ENCODE measurements around the gene DDX10.
"Not testable (repeated sequence)": the region's sequence is repeated elsewhere in the genome, so short reads cannot be mapped to it uniquely, and the experiment has no call there.

The DDX10 gene

DNA sequence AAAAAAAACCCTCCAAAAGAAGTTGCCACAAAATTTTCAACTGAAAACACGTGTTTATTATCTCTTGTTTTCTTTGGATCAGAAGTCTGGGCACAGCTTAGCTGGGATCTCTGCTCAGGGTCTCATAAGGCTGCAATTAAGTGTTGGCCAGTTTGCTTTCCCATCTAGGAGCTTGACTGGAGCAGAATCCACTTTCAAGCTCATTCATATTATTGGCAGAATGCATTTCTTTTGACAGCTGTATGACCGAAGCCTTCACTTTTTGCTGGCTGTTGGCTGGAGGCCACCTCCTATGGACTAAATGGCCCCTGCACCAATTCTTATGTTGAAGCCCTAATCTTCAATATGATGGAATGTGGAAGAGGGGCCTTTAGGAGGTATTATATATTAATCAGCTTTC, 139.6 kb downstream of the DDX10 start:
- H3K4me3 ChIP-seq (ENCODE audit: low read depth in 1 of 5, low read length in 5 of 5): no peak overlapping the region
- peaks cover 0 to 5% (median 0%) of the 10 kb centered on the region in 5 donors for H3K4me1 ChIP-seq (ENCODE audit: control insufficient read depth in 5 of 5, insufficient read depth in 5 of 5, low read length in 5 of 5)
- no peak overlapping the region for H3K27ac ChIP-seq (ENCODE audit: low read depth, low read length)
- no peaks in the 10 kb centered on the region for H3K36me3 ChIP-seq (ENCODE audit: control insufficient read depth in 5 of 5, insufficient read depth in 5 of 5, low read length in 5 of 5)
- H3K9me3 ChIP-seq (ENCODE audit: control insufficient read depth in 5 of 5, low read length in 5 of 5): no peaks in the 10 kb centered on the region
- H3K9ac ChIP-seq (ENCODE audit: low read length in 5 of 5): no peak overlapping the region
- no peaks in the 10 kb centered on the region for H3K27me3 ChIP-seq (ENCODE audit: control insufficient read depth in 5 of 5, insufficient read depth in 4 of 5, low read length in 5 of 5)

- no peaks in the 10 kb centered on the region for H3K36me3 ChIP-seq (ENCODE audit: control insufficient read depth in 5 of 5, insufficient read depth in 5 of 5, low read length in 5 of 5)
- H3K4me3 ChIP-seq (ENCODE audit: low read depth in 1 of 5, low read length in 5 of 5): no peak overlapping the region
- H3K4me1 ChIP-seq (ENCODE audit: control insufficient read depth in 5 of 5, insufficient read depth in 5 of 5, low read length in 5 of 5): peaks cover 0 to 5% (median 0%) of the 10 kb centered on the region in 5 donors
- no peak overlapping the region for H3K27ac ChIP-seq (ENCODE audit: low read depth, low read length)
- no peak overlapping the region for H3K9ac ChIP-seq (ENCODE audit: low read length in 5 of 5)
- no peaks in the 10 kb centered on the region for H3K9me3 ChIP-seq (ENCODE audit: control insufficient read depth in 5 of 5, low read length in 5 of 5)
- H3K27me3 ChIP-seq (ENCODE audit: control insufficient read depth in 5 of 5, insufficient read depth in 4 of 5, low read length in 5 of 5): no peaks in the 10 kb centered on the region
Measured at GRCh38 chr11:108805030-108805429, 140.2 kb downstream of the DDX10 start.

- H3K9ac ChIP-seq (ENCODE audit: low read length in 5 of 5): no peak overlapping the region
- H3K27ac ChIP-seq (ENCODE audit: low read depth, low read length): no peak overlapping the region
- H3K4me1 ChIP-seq (ENCODE audit: control insufficient read depth in 5 of 5, insufficient read depth in 5 of 5, low read length in 5 of 5): peaks cover 0 to 5% (median 0%) of the 10 kb centered on the region in 5 donors
Measured at GRCh38 chr11:108807262-108807661, 142.4 kb downstream of the DDX10 start.

GRCh38 chr11:108813086-108813485, 148.2 kb downstream of the DDX10 start:
- Histone ChIP-seq H3K27me3 (ENCODE audit: control insufficient read depth in 5 of 5, insufficient read depth in 4 of 5, low read length in 5 of 5) (no peaks in the 10 kb centered on the region), H3K27ac (ENCODE audit: low read depth, low read length) (no peak overlapping the region), H3K36me3 (ENCODE audit: control insufficient read depth in 5 of 5, insufficient read depth in 5 of 5, low read length in 5 of 5) (no peaks in the 10 kb centered on the region), H3K9ac (ENCODE audit: low read length in 5 of 5) (no peak overlapping the region), H3K4me3 (ENCODE audit: low read depth in 1 of 5, low read length in 5 of 5) (no peak overlapping the region), H3K4me1 (ENCODE audit: control insufficient read depth in 5 of 5, insufficient read depth in 5 of 5, low read length in 5 of 5) (no peaks in the 10 kb centered on the region), H3K9me3 (ENCODE audit: control insufficient read depth in 5 of 5, low read length in 5 of 5) (no peaks in the 10 kb centered on the region)

More at GRCh38 chr11:108807262-108807661, 142.4 kb downstream of the DDX10 start:
- no peaks in the 10 kb centered on the region for H3K9me3 ChIP-seq (ENCODE audit: control insufficient read depth in 5 of 5, low read length in 5 of 5)
- no peaks in the 10 kb centered on the region for H3K27me3 ChIP-seq (ENCODE audit: control insufficient read depth in 5 of 5, insufficient read depth in 4 of 5, low read length in 5 of 5)
- H3K4me3 ChIP-seq (ENCODE audit: low read depth in 1 of 5, low read length in 5 of 5): no peak overlapping the region
- H3K36me3 ChIP-seq (ENCODE audit: control insufficient read depth in 5 of 5, insufficient read depth in 5 of 5, low read length in 5 of 5): no peaks in the 10 kb centered on the region

DNA sequence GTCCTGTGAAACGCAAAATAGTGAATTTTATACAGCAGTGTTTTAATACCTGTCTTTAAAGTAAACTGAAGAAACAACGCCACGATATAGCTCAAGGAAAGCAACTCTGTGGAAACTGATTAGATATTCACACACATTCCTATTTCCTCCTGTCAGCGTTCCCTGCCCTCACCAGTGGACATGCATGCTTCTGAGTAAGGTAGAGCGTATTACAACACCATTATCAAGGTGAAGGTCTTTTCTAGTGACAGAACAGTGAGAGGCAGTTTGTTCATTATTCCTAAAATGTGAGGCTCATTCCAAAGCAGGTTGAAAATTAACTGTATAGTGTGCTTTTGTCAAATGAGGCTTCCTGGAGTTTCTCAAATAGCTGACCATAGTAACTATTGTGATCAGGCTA, 153.1 kb downstream of the DDX10 start:
- Histone ChIP-seq H3K36me3 (ENCODE audit: control insufficient read depth in 5 of 5, insufficient read depth in 5 of 5, low read length in 5 of 5) (no peaks in the 10 kb centered on the region), H3K4me3 (ENCODE audit: low read depth in 1 of 5, low read length in 5 of 5) (no peak overlapping the region), H3K9ac (ENCODE audit: low read length in 5 of 5) (no peak overlapping the region), H3K4me1 (ENCODE audit: control insufficient read depth in 5 of 5, insufficient read depth in 5 of 5, low read length in 5 of 5) (no peaks in the 10 kb centered on the region), H3K27ac (ENCODE audit: low read depth, low read length) (no peak overlapping the region), H3K27me3 (ENCODE audit: control insufficient read depth in 5 of 5, insufficient read depth in 4 of 5, low read length in 5 of 5) (no peaks in the 10 kb centered on the region), H3K9me3 (ENCODE audit: control insufficient read depth in 5 of 5, low read length in 5 of 5) (no peaks in the 10 kb centered on the region)

DNA sequence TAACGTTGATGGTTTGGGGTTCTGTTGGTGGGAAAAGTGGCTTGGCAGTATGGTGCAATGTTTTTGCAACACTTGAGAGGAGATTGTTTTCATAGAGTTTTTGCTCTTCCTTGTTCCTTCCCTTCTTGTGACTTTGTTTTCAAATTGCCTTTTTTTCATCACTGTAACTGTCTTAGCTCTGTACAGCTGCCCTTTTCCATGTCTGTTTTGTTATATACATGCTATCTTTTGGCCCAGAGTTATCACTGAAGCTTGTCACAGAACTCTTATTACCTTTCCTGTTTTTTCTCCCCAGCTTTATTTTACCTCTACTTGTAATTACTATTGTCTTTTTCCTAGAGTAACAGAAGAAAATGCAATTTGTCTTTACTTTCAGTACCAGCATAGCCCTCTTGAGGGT, 154.1 kb downstream of the DDX10 start:
- H3K27ac ChIP-seq (ENCODE audit: low read depth, low read length): no peak overlapping the region
- H3K4me3 ChIP-seq (ENCODE audit: low read depth in 1 of 5, low read length in 5 of 5): no peak overlapping the region
- H3K4me1 ChIP-seq (ENCODE audit: control insufficient read depth in 5 of 5, insufficient read depth in 5 of 5, low read length in 5 of 5): no peaks in the 10 kb centered on the region
- H3K36me3 ChIP-seq (ENCODE audit: control insufficient read depth in 5 of 5, insufficient read depth in 5 of 5, low read length in 5 of 5): no peaks in the 10 kb centered on the region
- H3K9ac ChIP-seq (ENCODE audit: low read length in 5 of 5): no peak overlapping the region
- H3K9me3 ChIP-seq (ENCODE audit: control insufficient read depth in 5 of 5, low read length in 5 of 5): no peaks in the 10 kb centered on the region
- H3K27me3 ChIP-seq (ENCODE audit: control insufficient read depth in 5 of 5, insufficient read depth in 4 of 5, low read length in 5 of 5): no peaks in the 10 kb centered on the region

- no peaks in the 10 kb centered on the region for H3K4me1 ChIP-seq (ENCODE audit: control insufficient read depth in 5 of 5, insufficient read depth in 5 of 5, low read length in 5 of 5)
- no peak overlapping the region for H3K4me3 ChIP-seq (ENCODE audit: low read depth in 1 of 5, low read length in 5 of 5)
- H3K27ac ChIP-seq (ENCODE audit: low read depth, low read length): no peak overlapping the region
- no peaks in the 10 kb centered on the region for H3K9me3 ChIP-seq (ENCODE audit: control insufficient read depth in 5 of 5, low read length in 5 of 5)
- no peaks in the 10 kb centered on the region for H3K36me3 ChIP-seq (ENCODE audit: control insufficient read depth in 5 of 5, insufficient read depth in 5 of 5, low read length in 5 of 5)
- no peak overlapping the region for H3K9ac ChIP-seq (ENCODE audit: low read length in 5 of 5)
- no peaks in the 10 kb centered on the region for H3K27me3 ChIP-seq (ENCODE audit: control insufficient read depth in 5 of 5, insufficient read depth in 4 of 5, low read length in 5 of 5)
Measured at GRCh38 chr11:108819957-108820356, 155.1 kb downstream of the DDX10 start.

DNA sequence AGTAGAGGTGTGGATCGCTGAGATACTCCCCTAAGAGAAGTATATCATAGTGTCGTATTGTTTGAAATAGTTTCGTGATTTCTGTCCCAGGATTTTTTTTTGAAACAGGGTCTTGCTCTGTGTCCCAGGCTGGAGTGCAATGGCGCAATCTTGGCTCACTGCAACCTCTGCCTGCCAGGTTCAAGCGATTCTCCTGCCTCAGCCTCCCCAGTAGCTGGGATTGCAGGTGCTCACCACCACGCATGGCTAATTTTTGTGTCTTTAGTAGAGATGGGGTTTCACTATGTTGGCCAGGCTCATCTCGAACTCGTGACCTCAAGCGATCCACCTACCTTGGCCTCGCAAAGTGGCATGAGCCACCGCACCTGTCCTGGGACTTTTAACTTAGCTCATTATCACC, 159.1 kb downstream of the DDX10 start:
- H3K36me3 ChIP-seq (ENCODE audit: control insufficient read depth in 5 of 5, insufficient read depth in 5 of 5, low read length in 5 of 5); H3K4me3 ChIP-seq (ENCODE audit: low read depth in 1 of 5, low read length in 5 of 5); H3K27me3 ChIP-seq (ENCODE audit: control insufficient read depth in 5 of 5, insufficient read depth in 4 of 5, low read length in 5 of 5); H3K9ac ChIP-seq (ENCODE audit: low read length in 5 of 5); H3K27ac ChIP-seq (ENCODE audit: low read depth, low read length); H3K9me3 ChIP-seq (ENCODE audit: control insufficient read depth in 5 of 5, low read length in 5 of 5); H3K4me1 ChIP-seq (ENCODE audit: control insufficient read depth in 5 of 5, insufficient read depth in 5 of 5, low read length in 5 of 5): not testable (repeated sequence)

DNA sequence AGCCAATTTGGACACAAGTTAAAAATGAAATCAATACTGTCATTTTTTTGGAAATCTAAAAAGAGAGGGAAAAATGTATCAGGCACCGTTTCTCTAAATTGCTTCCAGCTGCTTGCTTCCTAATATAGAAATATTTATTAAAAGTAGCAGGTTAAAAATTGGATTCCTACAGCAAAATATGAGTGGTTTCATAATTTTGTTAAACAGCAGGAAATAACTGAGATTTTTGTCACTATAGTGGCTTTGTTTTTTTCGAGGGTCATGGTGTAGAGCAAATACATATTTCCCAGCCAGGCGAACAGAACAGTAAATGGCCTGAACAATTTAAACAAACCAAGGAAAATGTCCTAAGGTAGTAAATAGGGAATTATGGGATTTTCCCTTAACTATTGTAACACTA, 159.7 kb downstream of the DDX10 start:
- H3K36me3 ChIP-seq (ENCODE audit: control insufficient read depth in 5 of 5, insufficient read depth in 5 of 5, low read length in 5 of 5): no peaks in the 10 kb centered on the region
- H3K9ac ChIP-seq (ENCODE audit: low read length in 5 of 5): no peak overlapping the region
- H3K4me3 ChIP-seq (ENCODE audit: low read depth in 1 of 5, low read length in 5 of 5): no peak overlapping the region
- no peaks in the 10 kb centered on the region for H3K4me1 ChIP-seq (ENCODE audit: control insufficient read depth in 5 of 5, insufficient read depth in 5 of 5, low read length in 5 of 5)
- no peak overlapping the region for H3K27ac ChIP-seq (ENCODE audit: low read depth, low read length)
- H3K27me3 ChIP-seq (ENCODE audit: control insufficient read depth in 5 of 5, insufficient read depth in 4 of 5, low read length in 5 of 5): no peaks in the 10 kb centered on the region
- peaks cover 0 to 3% (median 0%) of the 10 kb centered on the region in 5 donors for H3K9me3 ChIP-seq (ENCODE audit: control insufficient read depth in 5 of 5, low read length in 5 of 5)

DNA sequence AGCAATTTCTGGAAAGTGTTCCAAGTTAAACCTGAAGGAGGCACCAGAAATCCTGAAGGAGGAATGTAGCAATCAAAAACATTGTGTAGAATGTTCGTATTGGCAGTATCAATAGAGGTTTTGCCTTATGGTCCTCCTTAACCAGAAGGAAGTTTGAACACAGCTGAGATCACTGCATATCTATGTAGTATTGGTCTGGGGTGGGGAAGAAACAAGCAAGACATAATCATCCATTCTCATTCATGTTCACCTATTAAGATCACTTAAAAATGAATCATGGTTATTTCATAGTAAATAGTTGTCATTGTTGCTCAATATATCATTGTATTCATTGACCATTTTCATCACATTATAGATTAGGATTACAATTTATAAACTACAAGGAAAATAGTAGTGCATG, 160.5 kb downstream of the DDX10 start:
- no peaks in the 10 kb centered on the region for H3K27me3 ChIP-seq (ENCODE audit: control insufficient read depth in 5 of 5, insufficient read depth in 4 of 5, low read length in 5 of 5)
- H3K4me1 ChIP-seq (ENCODE audit: control insufficient read depth in 5 of 5, insufficient read depth in 5 of 5, low read length in 5 of 5): no peaks in the 10 kb centered on the region

GRCh38 chr11:108826136-108826535, 161.3 kb downstream of the DDX10 start:
- no peaks in the 10 kb centered on the region for H3K4me1 ChIP-seq (ENCODE audit: control insufficient read depth in 5 of 5, insufficient read depth in 5 of 5, low read length in 5 of 5)
- no peak overlapping the region for H3K9ac ChIP-seq (ENCODE audit: low read length in 5 of 5)
- no peak overlapping the region for H3K27ac ChIP-seq (ENCODE audit: low read depth, low read length)
- no peaks in the 10 kb centered on the region for H3K36me3 ChIP-seq (ENCODE audit: control insufficient read depth in 5 of 5, insufficient read depth in 5 of 5, low read length in 5 of 5)
- H3K9me3 ChIP-seq (ENCODE audit: control insufficient read depth in 5 of 5, low read length in 5 of 5): peaks cover 0 to 9% (median 0%) of the 10 kb centered on the region in 5 donors
- no peak overlapping the region for H3K4me3 ChIP-seq (ENCODE audit: low read depth in 1 of 5, low read length in 5 of 5)
- H3K27me3 ChIP-seq (ENCODE audit: control insufficient read depth in 5 of 5, insufficient read depth in 4 of 5, low read length in 5 of 5): no peaks in the 10 kb centered on the region

More for the DNA sequence above, 160.5 kb downstream of the DDX10 start:
- Histone ChIP-seq H3K36me3 (ENCODE audit: control insufficient read depth in 5 of 5, insufficient read depth in 5 of 5, low read length in 5 of 5) (no peaks in the 10 kb centered on the region), H3K9me3 (ENCODE audit: control insufficient read depth in 5 of 5, low read length in 5 of 5) (peaks cover 0 to 8% (median 0%) of the 10 kb centered on the region in 5 donors), H3K9ac (ENCODE audit: low read length in 5 of 5) (no peak overlapping the region), H3K4me3 (ENCODE audit: low read depth in 1 of 5, low read length in 5 of 5) (no peak overlapping the region), H3K27ac (ENCODE audit: low read depth, low read length) (no peak overlapping the region)

Data from subcutaneous abdominal adipose tissue (tissue), 5 donors.